HepG2 (cell line): ENCODE results near the gene CLCN1. TPM values are rescaled to one million over a fixed set of nuclear protein-coding genes. Genes with fewer than 3 reads are reported as not detected.
A peak's percentile ranks its signal among the peaks of the same experiment; 100 is the strongest.

Experiments
- ATAC-seq: fragments of 200-7000 bp; cut with Tn5 transposase; 3 replicates; pipeline ENCODE4 v1.9.1; 2020; ENCODE audit warnings: mild to moderate bottlenecking, moderate library complexity
- BruUV-seq: library from RNA; stranded (reverse); fragments of 400-500 nt; replicated peaks from 2 replicates; lab custom pipeline; 2021; lab: Mats Ljungman, UMichigan
- CTCF ChIA-PET: fragments of 300-600 bp; formaldehyde crosslinking; extraction: SDS; loops from one replicate; lab custom pipeline; 2021; ENCODE audit warnings: low total read pairs, inconsistent platforms, low intra/inter-chr PET ratio; lab: Yijun Ruan, JAX
- POLR2A ChIA-PET: fragments of 350-600 bp; sonication (Branson Sonifier 250); formaldehyde crosslinking; loops from one replicate; lab custom pipeline; 2020; ENCODE audit warnings: antibody characterized with exemption, inconsistent platforms; lab: Yijun Ruan, JAX
- DNase-seq: peaks from one replicate; pipeline ENCODE4 v3.0.0-alpha.2; 2015; ENCODE audit warnings: low spot score
- FAIRE-seq: peaks from 3 replicates; lab custom pipeline; 2011; peaks lifted over from hg19 to GRCh38; lab: Jason Lieb, UNC
- H2AFZ ChIP-seq: one replicate; pipeline ENCODE4 v1.6.1; 2011; ENCODE audit warnings: low read length, inconsistent platforms
- H3K27ac ChIP-seq: fragments of 300-600 bp; 3 replicates; pipeline ENCODE4 v1.8.0; 2011; ENCODE audit warnings: mixed run types, mild to moderate bottlenecking, mixed read lengths, low read length, inconsistent platforms; ENCODE audit not compliant: insufficient read depth; ENCODE audit errors: extremely low read length
- H3K27me3 ChIP-seq, 2 experiments: fragments of 200-600 bp in 1 of 2; 2 replicates in 1 of 2; 3 replicates in 1 of 2; pipeline versions ENCODE4 v1.6.0 to v1.8.0; 2011; ENCODE audit warnings: low read length in 2 of 2, mild to moderate bottlenecking in 2 of 2, moderate library complexity in 2 of 2, inconsistent platforms in 1 of 2; ENCODE audit not compliant: insufficient read depth in 2 of 2, control insufficient read depth in 1 of 2
- H3K36me3 ChIP-seq, 2 experiments: fragments of 200-600 bp in 1 of 2; replicated peaks in 1 of 2; 2 replicates in 1 of 2; 3 replicates in 1 of 2; pipeline versions ENCODE4 v1.5.1 to v1.8.0; 2011; ENCODE audit warnings: low read length in 2 of 2, inconsistent platforms in 1 of 2; ENCODE audit not compliant: insufficient read depth in 2 of 2, control insufficient read depth in 1 of 2
- H3K4me1 ChIP-seq: 2 replicates; pipeline ENCODE4 v1.5.1; 2012; ENCODE audit warnings: low read length, inconsistent platforms; ENCODE audit not compliant: insufficient read depth
- H3K4me2 ChIP-seq: 2 replicates; pipeline ENCODE4 v1.6.0; 2011; ENCODE audit warnings: low read depth, low read length, inconsistent platforms
- H3K4me3 ChIP-seq, 3 experiments: fragments of 200-600 bp in 1 of 3; sonication (generic), shearing (Covaris generic) in 1 of 3; replicated peaks in 1 of 3; 2 replicates each; pipeline ENCODE4 v1.5.1; 2011 to 2016; ENCODE audit warnings: low read length in 3 of 3, inconsistent platforms in 2 of 3, low read depth in 2 of 3, mild to moderate bottlenecking in 2 of 3, control low read depth in 1 of 3, mixed read lengths in 1 of 3; ENCODE audit not compliant: insufficient read depth in 1 of 3
- H3K79me2 ChIP-seq: one replicate; pipeline ENCODE4 v1.6.1; 2011; ENCODE audit warnings: low read length, inconsistent platforms; ENCODE audit not compliant: insufficient read depth
- H3K9ac ChIP-seq: 2 replicates; pipeline ENCODE4 v1.6.0; 2011; ENCODE audit warnings: mild to moderate bottlenecking, low read depth, low read length, inconsistent platforms; ENCODE audit not compliant: insufficient read depth
- H3K9me3 ChIP-seq: 2 replicates; pipeline ENCODE4 v1.5.1; 2012; ENCODE audit warnings: mild to moderate bottlenecking, low read length
- H4K20me1 ChIP-seq: 2 replicates; pipeline ENCODE4 v1.6.0; 2011; ENCODE audit warnings: inconsistent platforms, mild to moderate bottlenecking, low read length, moderate library complexity; ENCODE audit not compliant: insufficient read depth
- RERE ChIP-seq: IDR thresholded peaks from 2 replicates; pipeline ENCODE4 v1.6.1; 2016; ENCODE audit warnings: low read depth, missing genetic modification reagents, missing compliant biosample characterization
- SP5 ChIP-seq: IDR thresholded peaks from 2 replicates; pipeline ENCODE4 v1.6.1; 2016; ENCODE audit warnings: low read depth, borderline replicate concordance
- STAG1 ChIP-seq: sonication (generic); formaldehyde crosslinking; IDR thresholded peaks from 2 replicates; pipeline ENCODE4 v1.4.0; 2020; ENCODE audit warnings: missing genetic modification reagents
- TEAD2 ChIP-seq: sonication (generic); formaldehyde crosslinking; IDR thresholded peaks from 2 replicates; pipeline ENCODE4 v1.9.0; 2021; ENCODE audit warnings: missing genetic modification reagents
- YEATS2 ChIP-seq: sonication (generic); formaldehyde crosslinking; IDR thresholded peaks from 2 replicates; pipeline ENCODE4 v1.4.0; 2020; ENCODE audit warnings: missing genetic modification reagents, borderline replicate concordance
- ZNF33B ChIP-seq: sonication (generic); formaldehyde crosslinking; IDR thresholded peaks from 2 replicates; pipeline ENCODE4 v1.5.1; 2020; ENCODE audit warnings: mild to moderate bottlenecking, missing genetic modification reagents
- WGBS: methylation state at CpG from one replicate; pipeline ENCODE4 v1.1.6; 2017; ENCODE audit warnings: low lambda C conversion rate; 5-methylcytosine and 5-hydroxymethylcytosine counted together
- in situ Hi-C: cut with HindIII; loops from 2 replicates; pipeline ENCODE4 v1.10.0; 2017; ENCODE audit warnings: low pct_unique_long_range_greater_than_20kb; ENCODE audit not compliant: extremely low pct_ligation_motif_present
- intact Hi-C: fragments of 100-400 bp; cut with micrococcal nuclease; formaldehyde crosslinking; loops from one replicate; pipeline ENCODE4 v1.10.0; 2022; ENCODE audit not compliant: unreplicated experiment
- polyA plus RNA-seq, 8 experiments: library from polyadenylated mRNA; depleted of rRNA in 3 of 8; stranded (reverse) in 7 of 8; unstranded in 1 of 8; fragments of >200 nt; fragmentation: Illumina TruSeq in 4 of 8; extraction: Trizol in 4 of 8; gene quantifications; 2 replicates each; pipeline versions ENCODE4 v1.2.1 to v1.2.3, GENCODE V29; 2011 to 2016; ENCODE audit warnings: low read depth in 4 of 8, missing spikeins in 1 of 8, mixed read lengths in 1 of 8; ENCODE audit not compliant: insufficient read depth in 1 of 8
- total RNA-seq, 5 experiments: library from RNA; depleted of rRNA; stranded (reverse); fragments of >200 nt; fragmentation: Illumina TruSeq; extraction: Trizol; gene quantifications; 2 replicates each; pipeline ENCODE4 v1.2.3, GENCODE V29; 2016; ENCODE audit warnings: low read depth in 1 of 5
- TF ChIP-seq, protein P1 (sequence below): sonication (generic); formaldehyde crosslinking; IDR thresholded peaks from 2 replicates; pipeline ENCODE4 v1.5.0; 2020; ENCODE audit warnings: mild to moderate bottlenecking, missing genetic modification reagents, moderate library complexity

The CLCN1 gene
- total and polyA plus RNA-seq, 2 of the 13 experiments (the other 11 are each of a cell fraction or from before 2014, with no cell fraction given), result 0.01 TPM; not detected in 1

- 33% methylated on average over 4 of the region's 4 CpGs for WGBS
- Histone ChIP-seq H3K9ac (no peak overlapping the region), H3K27ac (no peak overlapping the region), H2AFZ (no peak overlapping the region), H3K36me3 (no peaks in the 10 kb centered on the region), H3K9me3 (no peaks in the 10 kb centered on the region), H3K4me1 (no peaks in the 10 kb centered on the region), H4K20me1 (no peaks in the 10 kb centered on the region), H3K4me2 (no peak overlapping the region), H3K4me3 (no peak overlapping the region), H3K79me2 (no peaks in the 10 kb centered on the region), H3K27me3 (peaks cover 0 to 6% of the 10 kb centered on the region in 2 experiments; a peak in 1 of 5 replicates)
- no TSS peak for BruUV-seq
- ATAC-seq, result peak; percentile 57
- DNase-seq, result no peak
- no peak for FAIRE-seq
- POLR2A ChIA-PET, result no interaction called here
- no peak for TF ChIP-seq ZNF33B (CRISPR knock-in tag)
- no peak for TF ChIP-seq RERE (CRISPR knock-in tag)
- TF ChIP-seq STAG1, result peak; percentile 39; the same call in 1 of the 2 replicates
- TF ChIP-seq, protein P1, sequence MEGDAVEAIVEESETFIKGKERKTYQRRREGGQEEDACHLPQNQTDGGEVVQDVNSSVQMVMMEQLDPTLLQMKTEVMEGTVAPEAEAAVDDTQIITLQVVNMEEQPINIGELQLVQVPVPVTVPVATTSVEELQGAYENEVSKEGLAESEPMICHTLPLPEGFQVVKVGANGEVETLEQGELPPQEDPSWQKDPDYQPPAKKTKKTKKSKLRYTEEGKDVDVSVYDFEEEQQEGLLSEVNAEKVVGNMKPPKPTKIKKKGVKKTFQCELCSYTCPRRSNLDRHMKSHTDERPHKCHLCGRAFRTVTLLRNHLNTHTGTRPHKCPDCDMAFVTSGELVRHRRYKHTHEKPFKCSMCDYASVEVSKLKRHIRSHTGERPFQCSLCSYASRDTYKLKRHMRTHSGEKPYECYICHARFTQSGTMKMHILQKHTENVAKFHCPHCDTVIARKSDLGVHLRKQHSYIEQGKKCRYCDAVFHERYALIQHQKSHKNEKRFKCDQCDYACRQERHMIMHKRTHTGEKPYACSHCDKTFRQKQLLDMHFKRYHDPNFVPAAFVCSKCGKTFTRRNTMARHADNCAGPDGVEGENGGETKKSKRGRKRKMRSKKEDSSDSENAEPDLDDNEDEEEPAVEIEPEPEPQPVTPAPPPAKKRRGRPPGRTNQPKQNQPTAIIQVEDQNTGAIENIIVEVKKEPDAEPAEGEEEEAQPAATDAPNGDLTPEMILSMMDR (CRISPR knock-in tag), result peak; percentile 47
- no peak for TF ChIP-seq YEATS2 (CRISPR knock-in tag)
- no peak for TF ChIP-seq SP5 (CRISPR knock-in tag)
- TF ChIP-seq TEAD2 (CRISPR knock-in tag), result no peak
- CTCF ChIA-PET, result no interaction called here
- in situ Hi-C loops (no loop called here), intact Hi-C loops (no loop called here)
These were observed 30.1 kb downstream of the CLCN1 start for GRCh38 chr7:143346018-143346417.
